Activated T-helper 17 cell treated with anti-CD3 and anti-CD28 coated beads, Interleukin-2, amount 50 U/mL, for 72 hours (primary cell): Measurements from ENCODE around the gene HSD17B12. TPM values are rescaled to one million over a fixed set of nuclear protein-coding genes. Genes with fewer than 3 reads are reported as not detected.

Experiments
- ATAC-seq: fragments of 150-1000 bp; cut with Tn5 transposase; replicated peaks from 2 replicates; pipeline ENCODE4 v1.10.0; 2021; ENCODE audit warnings: mild to moderate bottlenecking, moderate library complexity
- H3K27ac Mint-ChIP-seq: one replicate; pipeline ENCODE4 v1.8.0; 2022; ENCODE audit warnings: mixed read lengths
- H3K27me3 Mint-ChIP-seq: one replicate; pipeline ENCODE4 v1.8.0; 2022; ENCODE audit warnings: mixed read lengths
- H3K36me3 Mint-ChIP-seq: one replicate; pipeline ENCODE4 v1.8.0; 2022; ENCODE audit warnings: low read depth, mild to moderate bottlenecking, mixed read lengths
- H3K4me1 Mint-ChIP-seq: one replicate; pipeline ENCODE4 v1.8.0; 2022; ENCODE audit warnings: mixed read lengths
- H3K4me3 Mint-ChIP-seq: one replicate; pipeline ENCODE4 v1.8.0; 2022; ENCODE audit warnings: mild to moderate bottlenecking, mixed read lengths
- H3K9me3 Mint-ChIP-seq: one replicate; pipeline ENCODE4 v1.8.0; 2022; ENCODE audit warnings: mixed read lengths
- total RNA-seq, 2 donors: library from RNA; stranded (reverse); gene quantifications; one replicate each; pipeline ENCODE4 v1.2.3, GENCODE V29; 2022

HSD17B12 gene
- total RNA-seq, 2 donors from 2014 or later, result 32.2 to 45.2 TPM

- no peak for ATAC-seq
- Mint-ChIP-seq H3K9me3 (peaks cover 14% of the 10 kb centered on the region), H3K36me3 (peaks cover 19% of the 10 kb centered on the region), H3K27me3 (no peaks in the 10 kb centered on the region), H3K27ac (no peak overlapping the region), H3K4me1 (no peaks in the 10 kb centered on the region), H3K4me3 (no peak overlapping the region)
Observed at GRCh38 chr11:43785318-43785717, 104.8 kb downstream of the HSD17B12 start.

DNA sequence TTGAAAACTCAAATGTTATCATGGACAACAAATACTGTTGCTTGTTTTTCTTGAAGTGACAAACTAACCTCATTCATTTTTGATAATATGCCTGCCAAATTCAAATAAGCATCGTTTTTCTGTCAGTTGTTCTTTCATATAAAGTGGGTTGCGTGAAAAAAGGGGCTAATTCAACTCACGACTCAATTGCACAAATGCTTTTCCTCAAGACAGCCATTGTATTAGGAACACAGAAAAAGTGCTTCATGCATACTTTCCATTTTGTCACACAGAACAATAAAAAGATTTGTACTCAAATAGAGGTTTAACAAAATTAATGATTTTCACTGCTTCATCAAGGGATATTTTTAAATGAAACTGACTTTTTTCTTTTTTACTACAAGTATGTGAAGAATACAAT, 105.5 kb downstream of the HSD17B12 start:
- H3K9me3 Mint-ChIP-seq, result peaks cover 14% of the 10 kb centered on the region
- ATAC-seq, result no peak
- no peak overlapping the region for H3K4me3 Mint-ChIP-seq
- H3K4me1 Mint-ChIP-seq, result no peaks in the 10 kb centered on the region
- H3K27me3 Mint-ChIP-seq, result no peaks in the 10 kb centered on the region
- peaks cover 19% of the 10 kb centered on the region for H3K36me3 Mint-ChIP-seq
- H3K27ac Mint-ChIP-seq, result no peak overlapping the region

DNA sequence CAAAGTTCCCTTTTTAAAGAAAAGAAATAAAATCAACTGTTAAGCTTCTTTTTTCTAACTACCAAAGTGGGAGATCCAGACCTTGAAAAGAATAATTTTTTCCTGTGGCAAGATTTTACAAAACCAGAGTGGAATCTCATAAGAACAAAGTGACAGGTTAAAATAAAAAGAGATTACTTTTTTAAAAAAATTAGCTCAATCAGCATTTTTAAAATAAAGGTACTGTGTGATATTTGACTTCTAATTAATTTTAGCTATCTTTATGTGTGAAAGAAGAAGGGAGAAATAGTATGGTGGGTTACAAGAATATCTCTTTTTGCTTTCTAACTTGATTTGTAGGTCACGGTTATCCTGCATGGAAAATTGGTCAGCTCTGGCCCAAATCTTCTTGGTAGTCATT, 107.3 kb downstream of the HSD17B12 start:
- H3K9me3 Mint-ChIP-seq, result peaks cover 14% of the 10 kb centered on the region
- ATAC-seq, result no peak
- no peak overlapping the region for H3K4me3 Mint-ChIP-seq

DNA sequence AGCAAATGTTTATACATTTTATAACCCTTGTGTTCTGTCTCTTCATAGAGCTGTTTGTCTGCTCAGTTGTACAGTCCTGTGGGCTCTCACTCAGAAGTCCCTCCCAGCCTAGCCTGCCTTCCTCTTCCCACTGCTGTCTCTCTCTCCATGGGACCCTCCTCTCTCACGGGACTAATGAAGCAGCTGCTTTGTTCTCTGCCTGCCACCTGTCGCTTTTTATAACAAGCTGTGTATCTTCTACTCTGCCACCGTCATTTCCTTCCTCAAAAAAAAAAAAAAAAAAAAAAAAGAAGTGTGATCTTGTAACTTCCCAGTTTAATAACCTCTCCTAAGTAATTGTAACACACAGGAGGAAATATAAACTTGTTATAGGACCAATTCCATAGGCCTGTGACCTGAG, 107.9 kb downstream of the HSD17B12 start:
- peaks cover 12% of the 10 kb centered on the region for H3K9me3 Mint-ChIP-seq
- ATAC-seq, result no peak
- H3K4me3 Mint-ChIP-seq, result no peak overlapping the region
- H3K27ac Mint-ChIP-seq, result no peak overlapping the region
- no peaks in the 10 kb centered on the region for H3K27me3 Mint-ChIP-seq
- H3K4me1 Mint-ChIP-seq, result no peaks in the 10 kb centered on the region
- peaks cover 19% of the 10 kb centered on the region for H3K36me3 Mint-ChIP-seq

More for the DNA sequence above, 107.3 kb downstream of the HSD17B12 start:
- Mint-ChIP-seq H3K36me3 (peaks cover 19% of the 10 kb centered on the region), H3K27me3 (no peaks in the 10 kb centered on the region), H3K27ac (no peak overlapping the region), H3K4me1 (no peaks in the 10 kb centered on the region)

GRCh38 chr11:43789700-43790443, 109.3 kb downstream of the HSD17B12 start:
- Mint-ChIP-seq H3K9me3 (peaks cover 6% of the 10 kb centered on the region), H3K4me1 (no peaks in the 10 kb centered on the region), H3K36me3 (peaks cover 16% of the 10 kb centered on the region), H3K27me3 (no peaks in the 10 kb centered on the region), H3K27ac (no peak overlapping the region), H3K4me3 (no peak overlapping the region)
- no peak for ATAC-seq

DNA sequence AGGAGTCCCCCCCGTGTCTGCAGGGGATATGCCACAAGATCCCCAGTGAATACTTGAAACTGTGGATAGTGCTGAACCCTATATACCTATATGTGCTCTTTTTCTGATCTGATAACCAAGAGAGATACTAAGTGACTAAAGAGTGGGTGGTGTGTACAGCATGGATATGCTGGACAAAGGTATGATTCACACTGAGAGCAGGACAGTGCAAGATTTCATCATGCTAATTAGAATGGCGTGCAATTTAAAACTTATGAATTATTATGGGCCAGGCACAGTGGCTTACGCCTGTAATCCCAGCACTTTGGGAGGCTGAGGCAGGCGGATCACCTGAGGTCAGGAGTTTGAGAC, 109.9 kb downstream of the HSD17B12 start:
- Mint-ChIP-seq H3K27ac (no peak overlapping the region), H3K4me3 (no peak overlapping the region), H3K4me1 (no peaks in the 10 kb centered on the region), H3K9me3 (peaks cover 6% of the 10 kb centered on the region), H3K27me3 (no peaks in the 10 kb centered on the region), H3K36me3 (peaks cover 16% of the 10 kb centered on the region)
- ATAC-seq, result no peak

DNA sequence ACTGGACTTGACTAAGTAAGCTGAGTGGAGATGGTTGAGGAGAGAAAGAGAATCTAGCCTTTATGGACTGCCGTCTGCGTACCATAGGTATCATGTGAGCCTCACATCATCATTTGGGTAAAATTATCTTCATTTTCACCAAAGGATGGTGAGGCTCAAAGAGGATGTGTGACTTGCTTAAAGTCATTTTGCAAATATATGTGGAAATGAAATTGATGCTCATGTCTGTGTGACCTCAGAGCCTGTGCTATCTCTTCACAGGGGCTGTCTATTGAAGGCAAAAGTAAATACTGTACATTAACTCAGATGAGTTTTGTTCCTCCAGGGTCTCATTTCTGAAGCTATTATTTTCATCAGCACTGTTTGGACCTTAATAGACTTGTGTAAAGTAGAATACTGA, 116.8 kb downstream of the HSD17B12 start:
- Mint-ChIP-seq H3K9me3 (no peaks in the 10 kb centered on the region), H3K36me3 (peaks cover 37% of the 10 kb centered on the region), H3K27ac (no peak overlapping the region), H3K27me3 (no peaks in the 10 kb centered on the region), H3K4me1 (no peaks in the 10 kb centered on the region), H3K4me3 (no peak overlapping the region)
- no peak for ATAC-seq

DNA sequence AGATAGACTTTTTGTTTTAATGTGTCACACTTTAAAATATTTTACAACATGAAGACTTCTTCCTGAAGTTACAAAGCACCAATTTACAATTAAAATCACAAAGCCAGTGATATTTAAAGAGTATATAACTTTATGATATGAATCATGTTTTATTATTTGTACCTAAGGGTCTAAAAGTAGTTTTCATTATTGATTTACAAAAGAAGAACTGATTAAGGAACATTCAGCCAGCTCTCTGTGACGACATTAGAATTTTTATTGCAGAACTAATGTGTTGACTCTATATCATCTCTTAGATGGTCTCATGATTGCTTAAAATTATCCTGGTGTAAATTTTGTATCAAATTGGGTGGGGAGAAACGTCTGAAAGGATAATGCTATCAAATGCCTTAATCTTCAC, 117.3 kb downstream of the HSD17B12 start:
- ATAC-seq, result no peak
- H3K27me3 Mint-ChIP-seq, result no peaks in the 10 kb centered on the region
- H3K4me3 Mint-ChIP-seq, result no peak overlapping the region
- H3K9me3 Mint-ChIP-seq, result no peaks in the 10 kb centered on the region
- H3K4me1 Mint-ChIP-seq, result no peaks in the 10 kb centered on the region
- no peak overlapping the region for H3K27ac Mint-ChIP-seq
- peaks cover 37% of the 10 kb centered on the region for H3K36me3 Mint-ChIP-seq

DNA sequence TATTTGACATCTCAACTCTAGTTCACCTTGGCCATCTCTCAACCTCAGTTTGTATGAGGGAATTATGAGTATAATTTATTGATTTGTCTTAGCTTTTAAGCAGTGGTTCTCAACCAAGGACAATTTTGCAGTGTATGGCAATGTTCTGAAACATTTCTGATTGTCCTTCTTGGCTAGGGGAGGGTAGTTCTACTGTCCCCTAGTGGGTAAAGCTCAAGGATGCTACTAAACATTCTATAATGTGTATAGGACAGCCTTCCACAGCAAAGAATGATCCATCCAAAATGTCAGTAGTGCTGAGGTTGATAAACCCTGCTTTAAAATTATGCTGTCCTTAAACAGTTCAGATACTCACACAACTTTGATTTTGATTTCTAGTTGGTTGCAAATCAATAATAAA, 122.0 kb downstream of the HSD17B12 start:
- no peak for ATAC-seq
- no peak overlapping the region for H3K4me3 Mint-ChIP-seq
- H3K9me3 Mint-ChIP-seq, result peaks cover 4% of the 10 kb centered on the region
- no peak overlapping the region for H3K27ac Mint-ChIP-seq
- H3K36me3 Mint-ChIP-seq, result peaks cover 48% of the 10 kb centered on the region
- no peaks in the 10 kb centered on the region for H3K27me3 Mint-ChIP-seq
- H3K4me1 Mint-ChIP-seq, result no peaks in the 10 kb centered on the region

DNA sequence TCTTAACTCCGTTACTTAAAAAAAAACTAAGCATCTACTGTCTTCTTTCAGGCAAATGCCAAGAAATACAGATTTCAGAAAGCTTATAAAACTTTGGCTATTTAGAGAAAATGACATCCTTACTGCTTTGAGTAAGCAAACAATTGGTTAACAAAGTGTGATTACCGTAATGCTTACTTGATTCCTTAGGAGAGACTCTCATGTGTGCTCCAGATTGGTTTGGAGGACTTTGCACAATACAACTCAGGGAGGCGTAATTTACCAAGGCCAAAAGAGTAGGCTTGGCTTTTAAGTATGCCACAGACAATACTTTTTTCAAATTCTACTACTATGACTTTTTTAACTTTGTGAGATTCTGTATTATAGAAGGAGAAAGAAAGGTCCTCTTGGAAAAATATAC, 123.2 kb downstream of the HSD17B12 start:
- Mint-ChIP-seq H3K36me3 (peaks cover 40% of the 10 kb centered on the region), H3K9me3 (peaks cover 4% of the 10 kb centered on the region), H3K27ac (no peak overlapping the region), H3K4me1 (no peaks in the 10 kb centered on the region), H3K27me3 (no peaks in the 10 kb centered on the region), H3K4me3 (no peak overlapping the region)
- no peak for ATAC-seq

DNA sequence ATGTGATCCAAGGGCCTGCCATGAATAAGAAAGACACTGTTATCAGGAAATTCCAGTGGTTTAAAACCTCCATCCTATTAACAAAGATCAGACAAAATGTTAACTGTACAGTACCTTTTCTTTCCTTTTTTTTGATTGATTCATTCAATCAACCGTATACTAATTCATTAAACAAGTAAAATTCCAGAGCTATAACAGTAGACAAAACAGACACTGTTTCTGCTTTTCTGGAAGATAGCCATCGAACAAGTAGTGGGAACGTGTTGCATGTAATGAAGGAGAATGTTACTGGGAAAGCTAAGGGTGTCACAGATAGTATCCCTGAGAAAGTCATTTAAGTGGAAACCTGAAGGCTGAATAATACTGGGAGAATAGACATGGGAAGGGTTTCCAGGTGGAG, 126.4 kb downstream of the HSD17B12 start:
- H3K9me3 Mint-ChIP-seq, result peaks cover 4% of the 10 kb centered on the region
- peaks cover 15% of the 10 kb centered on the region for H3K36me3 Mint-ChIP-seq
- no peaks in the 10 kb centered on the region for H3K27me3 Mint-ChIP-seq
- ATAC-seq, result no peak
- H3K4me1 Mint-ChIP-seq, result no peaks in the 10 kb centered on the region
- no peak overlapping the region for H3K27ac Mint-ChIP-seq
- H3K4me3 Mint-ChIP-seq, result no peak overlapping the region

GRCh38 chr11:43810929-43811596, 130.5 kb downstream of the HSD17B12 start:
- no peaks in the 10 kb centered on the region for H3K9me3 Mint-ChIP-seq
- peaks cover 18% of the 10 kb centered on the region for H3K36me3 Mint-ChIP-seq
- H3K27ac Mint-ChIP-seq, result no peak overlapping the region
- no peak for ATAC-seq
- H3K4me3 Mint-ChIP-seq, result no peak overlapping the region
- no peaks in the 10 kb centered on the region for H3K27me3 Mint-ChIP-seq
- no peaks in the 10 kb centered on the region for H3K4me1 Mint-ChIP-seq

DNA sequence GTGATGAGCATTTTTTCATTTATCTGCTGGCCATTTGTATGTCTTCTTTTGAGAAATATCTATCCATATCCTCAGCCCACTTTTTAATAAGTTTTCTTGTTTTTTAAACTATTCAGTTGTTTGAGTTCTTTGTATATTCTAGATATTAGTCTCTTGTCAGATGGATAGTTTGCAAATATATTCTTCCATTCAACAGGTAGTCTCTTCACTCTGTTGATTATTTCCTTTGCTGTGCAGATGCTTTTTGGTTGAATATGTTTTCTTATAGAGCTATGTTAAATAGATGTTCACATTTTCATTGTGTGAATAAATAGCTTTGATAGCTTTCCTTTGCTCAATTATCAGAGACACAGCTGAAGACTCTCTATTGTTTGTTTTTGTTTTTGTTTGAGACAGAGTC, 131.9 kb downstream of the HSD17B12 start:
- H3K9me3 Mint-ChIP-seq, result no peaks in the 10 kb centered on the region

DNA sequence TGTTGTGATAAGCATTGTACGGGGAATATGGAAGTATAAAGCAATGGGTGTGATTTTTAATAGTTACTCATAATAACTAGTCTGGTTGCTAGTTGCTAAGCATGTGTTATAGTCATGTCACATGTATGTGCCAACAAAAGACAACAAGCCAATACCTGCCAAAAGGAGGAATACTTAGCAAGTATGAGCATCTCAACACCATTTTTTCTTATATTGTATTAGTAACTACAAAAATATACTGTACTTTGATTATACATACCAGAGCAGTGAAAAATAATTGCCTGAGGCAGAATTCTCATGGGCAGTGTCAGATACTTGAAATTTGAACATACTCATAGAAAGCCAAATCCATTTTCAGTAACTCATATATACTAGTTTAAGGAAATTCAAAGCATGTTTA, 137.7 kb downstream of the HSD17B12 start:
- H3K9me3 Mint-ChIP-seq, result no peaks in the 10 kb centered on the region
- peaks cover 52% of the 10 kb centered on the region for H3K36me3 Mint-ChIP-seq
- H3K4me3 Mint-ChIP-seq, result no peak overlapping the region
- H3K4me1 Mint-ChIP-seq, result no peaks in the 10 kb centered on the region
- no peak for ATAC-seq
- H3K27ac Mint-ChIP-seq, result no peak overlapping the region
- no peaks in the 10 kb centered on the region for H3K27me3 Mint-ChIP-seq

More for the DNA sequence above, 131.9 kb downstream of the HSD17B12 start:
- H3K4me1 Mint-ChIP-seq, result no peaks in the 10 kb centered on the region
- H3K36me3 Mint-ChIP-seq, result peaks cover 28% of the 10 kb centered on the region
- no peak for ATAC-seq
- no peak overlapping the region for H3K4me3 Mint-ChIP-seq
- H3K27me3 Mint-ChIP-seq, result no peaks in the 10 kb centered on the region
- no peak overlapping the region for H3K27ac Mint-ChIP-seq

DNA sequence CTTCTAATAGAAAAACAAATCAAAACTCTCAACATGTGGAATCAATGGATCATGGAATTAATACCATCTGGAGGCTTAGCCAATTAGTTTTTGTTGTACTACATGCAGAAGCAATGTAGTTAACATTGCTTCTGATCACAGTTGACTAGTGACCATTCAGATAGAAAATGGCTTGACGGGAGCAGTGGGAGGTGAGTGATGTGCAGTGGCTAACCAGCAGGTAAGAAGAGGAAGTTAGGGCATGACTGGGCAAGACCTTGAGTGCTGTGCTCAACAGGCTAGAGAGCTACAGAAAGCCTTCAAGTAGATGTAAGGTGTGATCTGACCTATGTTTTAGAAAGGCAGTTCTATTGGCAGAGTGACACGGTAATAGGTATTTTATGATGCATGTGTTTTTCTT, 139.4 kb downstream of the HSD17B12 start:
- no peaks in the 10 kb centered on the region for H3K9me3 Mint-ChIP-seq
- H3K27me3 Mint-ChIP-seq, result no peaks in the 10 kb centered on the region
- no peak overlapping the region for H3K27ac Mint-ChIP-seq
- ATAC-seq, result no peak
- no peak overlapping the region for H3K4me3 Mint-ChIP-seq
- no peaks in the 10 kb centered on the region for H3K4me1 Mint-ChIP-seq
- H3K36me3 Mint-ChIP-seq, result peaks cover 52% of the 10 kb centered on the region
